BJ (cell line): ENCODE data around the gene AQP6. TPM values are rescaled to one million over a fixed set of nuclear protein-coding genes. Genes with fewer than 3 reads are reported as not detected.

Experiments used
- CTCF ChIA-PET: fragments of 350-600 bp; formaldehyde crosslinking; extraction: SDS; loops from one replicate; lab custom pipeline; 2021; ENCODE audit warnings: antibody characterized with exemption, inconsistent platforms; lab: Yijun Ruan, JAX
- POLR2A ChIA-PET: fragments of 300-600 bp; sonication (Branson Sonifier 250); formaldehyde crosslinking; extraction: SDS; loops from one replicate; lab custom pipeline; 2021; ENCODE audit warnings: antibody characterized with exemption; lab: Charles Lee
- DNase-seq: peaks from one replicate; pipeline ENCODE4 v3.0.0-alpha.2; 2011; ENCODE audit warnings: low read depth
- H3K27me3 ChIP-seq: 2 replicates; pipeline ENCODE4 v1.6.0; 2011; ENCODE audit warnings: low read length; ENCODE audit not compliant: control insufficient read depth, insufficient read depth
- H3K36me3 ChIP-seq: 2 replicates; pipeline ENCODE4 v1.5.1; 2011; ENCODE audit warnings: low read length; ENCODE audit not compliant: control insufficient read depth, insufficient read depth
- H3K4me3 ChIP-seq: 2 replicates; pipeline ENCODE4 v1.5.1; 2011; ENCODE audit warnings: low read depth, mild to moderate bottlenecking, control low read depth, low read length
- CTCF ChIP-seq: IDR thresholded peaks from 2 replicates; pipeline ENCODE4 v1.5.1; 2011; ENCODE audit warnings: low read depth, mild to moderate bottlenecking, control low read depth, inconsistent platforms, low read length, moderate library complexity; ENCODE audit not compliant: insufficient read depth
- polyA plus RNA-seq: library from polyadenylated mRNA; depleted of rRNA; stranded (reverse); fragments of >200 nt; gene quantifications from 2 replicates; pipeline ENCODE4 v1.2.3, GENCODE V29; 2011

AQP6 gene
- polyA plus RNA-seq, 1 experiment, result not detected

GRCh38 chr12:50004696-50005095 lies 31.9 kb downstream of the AQP6 start:
- no peak for TF ChIP-seq CTCF
- ChIA-PET CTCF (interaction anchor here (2.2 to 3.2 kb wide), 2 partner anchors 35 to 38 kb away, joined by 12 to 17 read pairs; no protein-coding TSS in a partner anchor), POLR2A (no interaction called here)

GRCh38 chr12:50005175-50005574 lies 32.4 kb downstream of the AQP6 start:
- H3K4me3 ChIP-seq, result no peak overlapping the region
- TF ChIP-seq CTCF, result no peak
- no peaks in the 10 kb centered on the region for H3K27me3 ChIP-seq
- ChIA-PET POLR2A (no interaction called here), CTCF (interaction anchor here (1.7 to 3.2 kb wide), 2 partner anchors 34 to 65 kb away, joined by 7 to 17 read pairs; no protein-coding TSS in a partner anchor)
- no peaks in the 10 kb centered on the region for H3K36me3 ChIP-seq
- DNase-seq, result no peak

More at GRCh38 chr12:50004696-50005095, 31.9 kb downstream of the AQP6 start:
- Histone ChIP-seq H3K36me3 (no peaks in the 10 kb centered on the region), H3K4me3 (no peak overlapping the region), H3K27me3 (no peaks in the 10 kb centered on the region)
- no peak for DNase-seq

GRCh38 chr12:50006280-50006679 lies 33.5 kb downstream of the AQP6 start:
- DNase-seq, result no peak
- no peak for TF ChIP-seq CTCF
- ChIA-PET POLR2A (no interaction called here), CTCF (interaction anchor here (0.7 to 3.2 kb wide), 10 partner anchors 11 to 64 kb away, joined by 3 to 17 read pairs (median 4); no protein-coding TSS in a partner anchor)
- H3K4me3 ChIP-seq, result no peak overlapping the region
- H3K27me3 ChIP-seq, result no peaks in the 10 kb centered on the region
- H3K36me3 ChIP-seq, result no peaks in the 10 kb centered on the region; the same call in 1 of the 2 replicates

- POLR2A ChIA-PET, result no interaction called here
Measured at GRCh38 chr12:50006754-50007442, 34.2 kb downstream of the AQP6 start.

More at GRCh38 chr12:50006754-50007442, 34.2 kb downstream of the AQP6 start:
- CTCF ChIA-PET, result interaction anchor here (0.7 to 3.2 kb wide), 12 partner anchors 11 to 64 kb away, joined by 3 to 17 read pairs (median 4); no protein-coding TSS in a partner anchor
- Histone ChIP-seq H3K36me3 (no peaks in the 10 kb centered on the region; the same call in 1 of the 2 replicates), H3K4me3 (no peak overlapping the region), H3K27me3 (no peaks in the 10 kb centered on the region)
- no peak for TF ChIP-seq CTCF
- DNase-seq, result no peak
